Keratinocyte (primary cell): ENCODE data around the gene RAI14. TPM values are rescaled to one million over a fixed set of nuclear protein-coding genes. Genes with fewer than 3 reads are reported as not detected.

ENCODE experiments used
- DNase-seq: peaks from one replicate; pipeline ENCODE4 v3.0.0-alpha.2; 2011; ENCODE audit warnings: low read depth, missing footprints, low spot score
- FAIRE-seq: peaks from 2 replicates; lab custom pipeline; 2011; peaks lifted over from hg19 to GRCh38; lab: Jason Lieb, UNC
- H2AFZ ChIP-seq: 2 replicates; pipeline ENCODE4 v1.6.0; 2012; ENCODE audit warnings: low read length, control low read depth, inconsistent platforms; ENCODE audit not compliant: control insufficient read depth
- H3K27ac ChIP-seq: 2 replicates; pipeline ENCODE4 v1.5.1; 2011; ENCODE audit warnings: low read length; ENCODE audit not compliant: control insufficient read depth, insufficient read depth
- H3K27me3 ChIP-seq: 3 replicates; pipeline ENCODE4 v1.6.0; 2011; ENCODE audit warnings: low read length; ENCODE audit not compliant: control insufficient read depth, insufficient read depth; ENCODE audit errors: extremely low read depth
- H3K36me3 ChIP-seq, 2 experiments: 2 replicates in 1 of 2; 3 replicates in 1 of 2; pipeline ENCODE4 v1.5.1; 2011; ENCODE audit warnings: low read length in 2 of 2, mild to moderate bottlenecking in 1 of 2; ENCODE audit not compliant: control insufficient read depth in 2 of 2, insufficient read depth in 2 of 2; ENCODE audit errors: extremely low read depth in 1 of 2
- H3K4me1 ChIP-seq: 3 replicates; pipeline ENCODE4 v1.5.1; 2011; ENCODE audit warnings: low read length; ENCODE audit not compliant: control insufficient read depth, insufficient read depth; ENCODE audit errors: extremely low read depth
- H3K4me2 ChIP-seq: 3 replicates; pipeline ENCODE4 v1.6.0; 2011; ENCODE audit warnings: low read depth, low read length; ENCODE audit not compliant: control insufficient read depth, insufficient read depth; ENCODE audit errors: extremely low read depth
- H3K4me3 ChIP-seq, 3 experiments: fragments of 200-600 bp in 1 of 3; sonication (generic) in 1 of 3; 2 replicates in 2 of 3; 3 replicates in 1 of 3; pipeline ENCODE4 v1.5.1; 2011 to 2016; ENCODE audit warnings: low read length in 3 of 3, mild to moderate bottlenecking in 3 of 3, control low read depth in 2 of 3, inconsistent platforms in 1 of 3, low read depth in 1 of 3, mixed read lengths in 1 of 3, mixed run types in 1 of 3, moderate library complexity in 1 of 3; ENCODE audit not compliant: control insufficient read depth in 2 of 3, insufficient read depth in 2 of 3; ENCODE audit errors: extremely low read depth in 1 of 3
- H3K79me2 ChIP-seq: 2 replicates; pipeline ENCODE4 v1.6.0; 2012; ENCODE audit warnings: low read length; ENCODE audit not compliant: control insufficient read depth, insufficient read depth
- H3K9ac ChIP-seq: 3 replicates; pipeline ENCODE4 v1.6.0; 2011; ENCODE audit warnings: low read length; ENCODE audit not compliant: control insufficient read depth, insufficient read depth; ENCODE audit errors: extremely low read depth
- H3K9me1 ChIP-seq: 3 replicates; pipeline ENCODE4 v1.6.0; 2011; ENCODE audit warnings: low read length; ENCODE audit not compliant: control insufficient read depth, insufficient read depth; ENCODE audit errors: extremely low read depth
- H3K9me3 ChIP-seq: 2 replicates; pipeline ENCODE4 v1.5.1; 2012; ENCODE audit warnings: low read depth, low read length; ENCODE audit not compliant: control insufficient read depth
- H4K20me1 ChIP-seq: 3 replicates; pipeline ENCODE4 v1.6.0; 2011; ENCODE audit warnings: low read length; ENCODE audit not compliant: control insufficient read depth, insufficient read depth; ENCODE audit errors: extremely low read depth
- EZH2 ChIP-seq: IDR thresholded peaks from one replicate; pipeline ENCODE4 v1.6.1; 2012; ENCODE audit warnings: inconsistent platforms, mild to moderate bottlenecking, low read length, moderate library complexity
- dilution Hi-C: fragments of 300-500 bp; cut with MboI; formaldehyde crosslinking; loops from one replicate; pipeline ENCODE4 v1.7.0; 2020; ENCODE audit warnings: low sequenced_read_pairs; ENCODE audit not compliant: extremely low pct_ligation_motif_present
- polyA plus RNA-seq, 5 experiments: library from polyadenylated mRNA; depleted of rRNA in 3 of 5; stranded (reverse) in 3 of 5; stranded (forward) in 1 of 5; unstranded in 1 of 5; fragments of >200 nt; gene quantifications; 1 replicate in 1 of 5; 2 replicates in 3 of 5; 3 replicates in 1 of 5; pipeline versions ENCODE4 v1.2.1 to v1.2.3, GENCODE V29; 2011 to 2012; ENCODE audit warnings: missing spikeins in 2 of 5, low read depth in 1 of 5, low replicate concordance in 1 of 5
- TF ChIP-seq, protein P1 (sequence below), 3 experiments: IDR thresholded peaks in 1 of 3; conservative IDR thresholded peaks in 1 of 3; optimal IDR thresholded peaks in 1 of 3; 2 replicates in 2 of 3; 3 replicates in 1 of 3; pipeline versions ENCODE3 to v1.5.1; 2011; ENCODE audit warnings: low read length in 3 of 3, mild to moderate bottlenecking in 3 of 3, moderate library complexity in 2 of 3, control low read depth in 1 of 3, inconsistent platforms in 1 of 3; ENCODE audit not compliant: insufficient read depth in 2 of 3; ENCODE audit errors: extremely low read depth in 1 of 3

The RAI14 gene
- polyA plus RNA-seq, 1 donor (not counting 4 experiments of a cell fraction or from before 2014, with no cell fraction given): 31.4 TPM

GRCh38 chr5:34717426-34718327 lies 61.5 kb downstream of the RAI14 start:
- no peak for FAIRE-seq
- no peak overlapping the region for H2AFZ ChIP-seq
- H3K4me3 ChIP-seq: no peak overlapping the region
- no peak overlapping the region for H3K4me2 ChIP-seq
- no peak for DNase-seq
- peaks cover 0 to 2% of the 10 kb centered on the region in 2 experiments for H3K36me3 ChIP-seq
- TF ChIP-seq EZH2: no peak
- TF ChIP-seq, protein P1, sequence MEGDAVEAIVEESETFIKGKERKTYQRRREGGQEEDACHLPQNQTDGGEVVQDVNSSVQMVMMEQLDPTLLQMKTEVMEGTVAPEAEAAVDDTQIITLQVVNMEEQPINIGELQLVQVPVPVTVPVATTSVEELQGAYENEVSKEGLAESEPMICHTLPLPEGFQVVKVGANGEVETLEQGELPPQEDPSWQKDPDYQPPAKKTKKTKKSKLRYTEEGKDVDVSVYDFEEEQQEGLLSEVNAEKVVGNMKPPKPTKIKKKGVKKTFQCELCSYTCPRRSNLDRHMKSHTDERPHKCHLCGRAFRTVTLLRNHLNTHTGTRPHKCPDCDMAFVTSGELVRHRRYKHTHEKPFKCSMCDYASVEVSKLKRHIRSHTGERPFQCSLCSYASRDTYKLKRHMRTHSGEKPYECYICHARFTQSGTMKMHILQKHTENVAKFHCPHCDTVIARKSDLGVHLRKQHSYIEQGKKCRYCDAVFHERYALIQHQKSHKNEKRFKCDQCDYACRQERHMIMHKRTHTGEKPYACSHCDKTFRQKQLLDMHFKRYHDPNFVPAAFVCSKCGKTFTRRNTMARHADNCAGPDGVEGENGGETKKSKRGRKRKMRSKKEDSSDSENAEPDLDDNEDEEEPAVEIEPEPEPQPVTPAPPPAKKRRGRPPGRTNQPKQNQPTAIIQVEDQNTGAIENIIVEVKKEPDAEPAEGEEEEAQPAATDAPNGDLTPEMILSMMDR (optimal IDR thresholded peaks at IDR 0.05 in 1 of 3, IDR thresholded peaks at IDR 0.05 in 1 of 3, conservative IDR thresholded peaks at IDR 0.05 in 1 of 3; ENCODE audit: extremely low read depth in 1 of 3, insufficient read depth in 2 of 3, low read length in 3 of 3): no peak
- no peaks in the 10 kb centered on the region for H3K4me1 ChIP-seq
- H3K9ac ChIP-seq: no peak overlapping the region
- no peaks in the 10 kb centered on the region for H3K9me3 ChIP-seq
- no peaks in the 10 kb centered on the region for H4K20me1 ChIP-seq
- no peaks in the 10 kb centered on the region for H3K79me2 ChIP-seq
- H3K9me1 ChIP-seq: no peaks in the 10 kb centered on the region
- H3K27ac ChIP-seq: no peak overlapping the region
- dilution Hi-C loops: no loop called here
- H3K27me3 ChIP-seq: no peaks in the 10 kb centered on the region

DNA sequence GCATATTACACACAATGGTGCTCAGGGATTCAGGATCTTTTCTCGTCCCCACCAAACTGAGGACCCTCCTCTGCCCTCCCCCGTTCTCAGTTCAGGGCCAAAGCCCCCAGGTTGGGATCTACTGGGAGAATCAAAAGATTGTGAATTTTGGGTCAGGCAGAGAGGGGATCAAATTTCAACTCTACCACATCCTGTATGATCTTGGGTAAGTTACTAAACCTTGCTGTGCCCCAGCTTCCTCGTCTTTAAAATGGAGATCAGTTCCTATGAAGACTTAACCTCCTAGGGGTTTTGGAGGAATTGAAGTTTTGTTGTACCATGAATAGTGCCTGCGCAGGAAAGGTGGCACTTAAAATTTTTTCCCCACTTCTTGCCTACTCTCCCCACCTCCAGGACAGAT lies 62.4 kb downstream of the RAI14 start:
- H3K79me2 ChIP-seq: no peaks in the 10 kb centered on the region
- no peak for DNase-seq
- H3K9me3 ChIP-seq: no peaks in the 10 kb centered on the region
- H3K27me3 ChIP-seq: no peaks in the 10 kb centered on the region
- no peak for FAIRE-seq
- H3K4me3 ChIP-seq: no peak overlapping the region
- no peak overlapping the region for H2AFZ ChIP-seq
- no peaks in the 10 kb centered on the region for H3K9me1 ChIP-seq
- no peak overlapping the region for H3K27ac ChIP-seq
- no peak overlapping the region for H3K4me2 ChIP-seq
- H3K9ac ChIP-seq: no peak overlapping the region
- H3K4me1 ChIP-seq: no peaks in the 10 kb centered on the region
- dilution Hi-C loops: no loop called here
- H3K36me3 ChIP-seq: peaks cover 0 to 2% of the 10 kb centered on the region in 2 experiments
- H4K20me1 ChIP-seq: no peaks in the 10 kb centered on the region
- TF ChIP-seq, protein P1 (optimal IDR thresholded peaks at IDR 0.05 in 1 of 3, IDR thresholded peaks at IDR 0.05 in 1 of 3, conservative IDR thresholded peaks at IDR 0.05 in 1 of 3; ENCODE audit: extremely low read depth in 1 of 3, insufficient read depth in 2 of 3, low read length in 3 of 3): no peak
- no peak for TF ChIP-seq EZH2
